GM19240 (cell line): Measurements from ENCODE around the gene SNAPC4.
A peak's percentile ranks its signal among the peaks of the same experiment; 100 is the strongest.
"Not testable (repeated sequence)": the region's sequence is repeated elsewhere in the genome, so short reads cannot be mapped to it uniquely, and the experiment has no call there.

Source experiments
- DNase-seq: peaks from one replicate; pipeline ENCODE4 v3.0.0; 2011; ENCODE audit warnings: low spot score; ENCODE audit not compliant: insufficient read length

Gene SNAPC4

GRCh38 chr9:136409557-136410455 is 9.8 kb upstream of the SNAPC4 start:
- peak; percentile 33 for DNase-seq

- no peak for DNase-seq
These were observed 7.9 kb upstream of the SNAPC4 start for GRCh38 chr9:136407911-136408310.

- DNase-seq: not testable (repeated sequence)
These were observed 7.1 kb upstream of the SNAPC4 start for GRCh38 chr9:136407061-136407460.

GRCh38 chr9:136405904-136406303 is 5.9 kb upstream of the SNAPC4 start:
- DNase-seq: peak; percentile 49

GRCh38 chr9:136405481-136405880 is 5.5 kb upstream of the SNAPC4 start:
- DNase-seq: no peak

- DNase-seq: no peak
These were observed 4.8 kb upstream of the SNAPC4 start for GRCh38 chr9:136404801-136405136.

- DNase-seq: peak; percentile 33
These were observed 4.2 kb upstream of the SNAPC4 start for GRCh38 chr9:136403915-136404800.

- DNase-seq: peak; percentile 52
These were observed 3.6 kb upstream of the SNAPC4 start for GRCh38 chr9:136403538-136403914.

- DNase-seq: no peak
These were observed 2.1 kb upstream of the SNAPC4 start for GRCh38 chr9:136402067-136402466.

- no peak for DNase-seq
These were observed 1.4 kb upstream of the SNAPC4 start for GRCh38 chr9:136401173-136401922.

GRCh38 chr9:136399176-136400037 is 563 bp downstream of the SNAPC4 start:
- DNase-seq: peak; percentile 22

- no peak for DNase-seq
These were observed 1.7 kb downstream of the SNAPC4 start for GRCh38 chr9:136398286-136398685.

- no peak for DNase-seq
These were observed 2.3 kb downstream of the SNAPC4 start for GRCh38 chr9:136397643-136398042.

- no peak for DNase-seq
These were observed 3.8 kb downstream of the SNAPC4 start for GRCh38 chr9:136396219-136396515.

- DNase-seq: no peak
These were observed 4.4 kb downstream of the SNAPC4 start for GRCh38 chr9:136395345-136396218.

GRCh38 chr9:136395020-136395340 is 5.0 kb downstream of the SNAPC4 start:
- no peak for DNase-seq

GRCh38 chr9:136394312-136395019 is 5.5 kb downstream of the SNAPC4 start:
- DNase-seq: no peak

- no peak for DNase-seq
These were observed 6.4 kb downstream of the SNAPC4 start for GRCh38 chr9:136393531-136393930.
